NCI-H748 treated with DMSO at 0.1 percent for 48 hours (cell line): ENCODE results near the gene PCDHGC4.

Experiments
- DNase-seq: peaks from one replicate; lab custom pipeline; 2025; lab: John Stamatoyannopoulos, UW

Gene PCDHGC4

DNA sequence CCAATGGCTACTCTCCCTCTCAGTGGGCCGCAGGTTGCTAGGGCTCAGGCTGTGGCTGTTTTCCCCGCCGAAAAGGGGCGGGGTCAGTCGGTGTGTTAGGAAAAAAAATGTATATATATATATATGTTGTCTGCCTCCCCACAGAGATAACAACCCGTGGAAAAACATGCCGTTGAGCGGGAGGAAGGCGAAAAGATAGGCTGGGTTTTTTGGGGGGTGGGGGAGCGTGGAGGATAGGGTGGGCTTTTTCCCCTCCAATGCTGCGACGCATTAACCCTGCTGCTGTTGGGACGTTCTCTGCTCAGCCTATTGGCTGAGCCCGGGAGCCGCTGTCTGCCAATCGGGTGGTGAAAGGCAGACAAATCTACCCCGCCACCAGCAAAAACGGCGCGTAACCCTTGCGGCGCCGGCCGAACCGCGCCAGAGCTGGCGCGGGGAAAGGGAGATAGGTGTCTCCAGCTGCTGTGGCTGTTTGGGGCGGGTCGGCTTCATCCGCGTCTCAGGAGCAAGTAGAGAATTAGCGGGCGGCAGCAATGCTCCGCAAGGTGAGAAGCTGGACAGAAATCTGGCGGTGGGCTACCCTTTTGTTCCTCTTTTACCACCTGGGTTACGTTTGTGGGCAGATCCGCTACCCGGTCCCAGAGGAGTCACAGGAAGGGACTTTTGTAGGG lies at the start of gene PCDHGC4:
TSS of gene PCDHGC4 (plus strand) at position 390 of the 671 bp plus-strand sequence. CDS start at position 534, 144 bp downstream.
- no peak for DNase-seq

GRCh38 chr5:141437221-141437620 lies 47.6 kb upstream of the PCDHGC4 start:
- no peak for DNase-seq

GRCh38 chr5:141439411-141440141 lies 45.3 kb upstream of the PCDHGC4 start:
- no peak for DNase-seq

DNA sequence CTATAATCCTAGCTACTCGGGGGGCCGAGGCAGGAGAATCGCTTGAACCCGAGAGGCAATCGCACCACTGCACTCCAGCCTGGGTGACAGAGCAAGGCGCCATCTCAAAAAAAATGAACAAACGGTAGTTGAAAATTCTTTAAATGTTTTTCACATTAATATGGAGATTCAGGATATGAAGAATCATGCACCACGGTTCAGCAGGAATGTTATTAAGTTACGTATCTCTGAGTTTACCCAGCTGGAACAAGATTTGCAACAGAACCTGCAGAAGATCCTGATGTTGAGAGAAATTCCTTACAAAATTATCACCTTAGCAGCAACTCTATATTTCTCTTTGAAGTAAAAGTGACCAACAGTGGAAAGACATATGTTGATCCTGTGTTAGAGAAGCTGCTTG lies 44.5 kb upstream of the PCDHGC4 start:
- DNase-seq: no peak

DNA sequence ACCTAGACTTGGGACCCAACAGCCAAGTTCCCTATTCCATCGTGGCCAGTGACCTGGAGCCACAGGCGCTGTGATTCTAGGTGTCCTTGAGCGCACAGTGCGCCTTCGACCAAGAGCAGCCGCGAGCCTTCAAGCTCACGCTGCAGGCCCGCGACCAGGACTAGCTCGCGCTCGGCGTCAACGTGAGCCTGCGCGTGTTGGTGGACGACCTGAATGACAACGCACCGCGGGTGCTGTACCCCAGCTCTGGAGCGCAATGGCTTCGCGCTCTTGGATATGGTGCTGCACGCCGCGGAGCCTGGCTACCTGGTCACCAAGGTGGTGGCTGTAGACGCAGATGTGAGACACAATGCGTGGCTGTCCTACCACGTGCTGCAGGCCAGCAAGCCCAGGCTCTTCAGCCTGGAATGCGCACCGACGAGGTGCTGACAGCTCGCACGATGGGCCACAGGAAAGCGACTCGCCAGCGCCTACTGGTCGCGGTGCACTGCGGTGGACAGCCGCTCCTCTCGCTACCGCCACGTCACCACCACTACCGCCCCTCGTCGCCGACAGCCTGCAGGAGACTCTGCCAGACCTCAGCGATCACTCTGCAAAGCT lies 43.2 kb upstream of the PCDHGC4 start:
- no peak for DNase-seq

- DNase-seq: no peak
Measured at GRCh38 chr5:141465351-141465750, 19.5 kb upstream of the PCDHGC4 start.

DNA sequence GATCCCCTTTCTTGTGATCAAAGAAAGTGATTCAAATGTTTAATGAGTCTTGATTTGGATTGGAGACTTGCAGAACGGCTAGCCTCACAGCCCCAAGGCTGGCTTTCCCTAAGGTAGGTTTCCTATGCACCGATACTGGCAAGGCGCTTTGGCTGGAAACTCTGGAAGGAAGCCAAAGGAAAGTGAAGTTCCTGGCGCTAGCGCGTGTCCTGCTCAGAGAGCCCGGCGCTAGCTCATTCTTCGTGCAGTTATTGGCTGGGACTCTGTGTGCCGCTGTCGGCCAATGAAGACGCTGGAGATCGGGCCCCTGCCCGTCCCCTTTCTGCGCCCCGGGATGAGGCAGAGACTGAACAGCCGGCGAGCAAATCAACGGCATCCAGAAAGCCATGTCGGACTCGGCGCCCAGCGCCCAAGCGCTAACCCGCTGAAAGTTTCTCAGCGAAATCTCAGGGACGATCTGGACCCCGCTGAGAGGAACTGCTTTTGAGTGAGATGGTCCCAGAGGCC lies 9.2 kb upstream of the PCDHGC4 start, which contains the start of gene PCDHGC3:
TSS of gene PCDHGC3 (plus strand) at position 342 of the 507 bp plus-strand sequence. CDS start at position 493, 151 bp downstream.
- DNase-seq: peak; percentile 44

GRCh38 chr5:141476132-141476911 lies 8.5 kb upstream of the PCDHGC4 start:
- no peak for DNase-seq

- DNase-seq: no peak
Measured at GRCh38 chr5:141477044-141477575, 7.7 kb upstream of the PCDHGC4 start.

DNA sequence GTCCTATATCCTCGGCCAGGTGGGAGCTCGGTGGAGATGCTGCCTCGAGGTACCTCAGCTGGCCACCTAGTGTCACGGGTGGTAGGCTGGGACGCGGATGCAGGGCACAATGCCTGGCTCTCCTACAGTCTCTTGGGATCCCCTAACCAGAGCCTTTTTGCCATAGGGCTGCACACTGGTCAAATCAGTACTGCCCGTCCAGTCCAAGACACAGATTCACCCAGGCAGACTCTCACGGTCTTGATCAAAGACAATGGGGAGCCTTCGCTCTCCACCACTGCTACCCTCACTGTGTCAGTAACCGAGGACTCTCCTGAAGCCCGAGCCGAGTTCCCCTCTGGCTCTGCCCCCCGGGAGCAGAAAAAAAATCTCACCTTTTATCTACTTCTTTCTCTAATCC lies 7.0 kb upstream of the PCDHGC4 start:
- DNase-seq: no peak

DNA sequence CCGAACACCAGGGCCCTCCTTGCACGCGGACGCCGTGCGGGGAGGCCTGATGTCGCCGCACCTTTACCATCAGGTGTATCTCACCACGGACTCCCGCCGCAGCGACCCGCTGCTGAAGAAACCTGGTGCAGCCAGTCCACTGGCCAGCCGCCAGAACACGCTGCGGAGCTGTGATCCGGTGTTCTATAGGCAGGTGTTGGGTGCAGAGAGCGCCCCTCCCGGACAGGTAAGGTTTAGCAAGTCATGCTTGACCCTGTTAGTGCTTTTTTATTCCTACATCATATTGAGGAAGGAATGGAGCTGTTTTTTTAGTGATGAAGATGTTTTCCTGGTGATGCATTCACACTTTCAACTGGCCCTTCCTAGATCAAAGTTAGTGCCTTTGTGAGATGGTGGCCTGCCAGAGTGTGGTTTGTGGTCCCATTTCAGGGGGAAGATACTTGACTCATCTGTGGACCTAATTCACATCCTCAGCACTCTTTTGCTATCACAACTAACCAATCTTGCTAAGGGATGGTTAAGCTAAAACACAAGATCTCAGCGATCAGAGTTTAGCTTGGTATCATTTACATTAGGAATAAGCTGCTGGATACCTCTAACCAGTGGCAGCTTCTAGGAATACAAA lies 6.4 kb upstream of the PCDHGC4 start:
- no peak for DNase-seq

DNA sequence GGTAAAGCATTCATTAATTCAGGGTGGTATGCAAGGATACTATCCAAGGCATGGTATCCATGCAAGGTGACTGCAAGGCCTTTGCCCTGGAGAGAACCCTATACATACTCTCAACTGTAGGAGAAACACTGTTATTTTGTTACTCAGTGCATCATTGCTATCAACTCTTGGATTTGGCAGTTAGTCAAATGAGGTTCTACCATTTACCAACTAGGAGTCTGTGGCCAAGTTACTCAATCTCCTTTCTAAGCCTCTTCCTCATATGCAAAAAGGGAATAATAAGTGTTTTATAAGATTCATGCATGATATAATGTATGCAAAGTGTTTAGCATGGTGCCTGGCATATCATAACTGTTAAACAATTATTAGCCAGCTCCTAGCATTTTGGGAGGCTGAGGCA lies 5.1 kb upstream of the PCDHGC4 start:
- no peak for DNase-seq

DNA sequence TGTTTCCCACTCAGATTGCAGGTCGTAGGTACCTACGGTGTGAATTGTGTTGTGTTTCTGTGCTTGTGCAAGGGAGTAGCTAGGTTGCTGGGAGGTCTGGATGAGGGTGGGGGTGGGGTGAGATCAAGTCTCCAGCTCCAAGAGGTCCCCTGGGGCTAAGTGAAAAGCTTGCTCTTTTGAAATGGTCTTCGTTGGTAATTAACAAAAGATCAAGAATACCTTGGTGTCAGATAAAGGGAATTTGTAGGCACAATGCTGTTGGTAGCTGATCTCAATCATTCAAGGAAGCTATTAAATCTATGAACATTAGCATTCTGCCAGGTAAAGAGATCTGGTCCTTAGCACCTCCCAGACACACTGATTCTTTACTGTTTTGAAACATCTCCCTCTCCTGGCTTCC lies 928 bp upstream of the PCDHGC4 start:
- DNase-seq: no peak

DNA sequence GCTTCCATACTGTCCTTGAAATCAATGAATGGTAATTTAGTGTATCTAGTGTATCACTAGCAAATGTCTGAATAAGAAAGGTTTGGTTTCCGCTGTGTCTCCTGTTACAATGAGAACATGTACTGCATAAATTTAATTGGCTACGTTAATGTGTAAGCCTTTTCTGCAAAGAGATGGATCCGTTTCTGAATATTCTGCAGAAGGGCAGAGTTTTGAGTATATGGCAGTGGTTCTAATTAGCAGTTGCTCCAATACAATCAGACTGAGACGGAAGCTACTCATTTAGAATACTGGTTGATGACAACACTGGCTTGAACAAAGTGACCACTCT lies 555 bp upstream of the PCDHGC4 start:
- DNase-seq: no peak

DNA sequence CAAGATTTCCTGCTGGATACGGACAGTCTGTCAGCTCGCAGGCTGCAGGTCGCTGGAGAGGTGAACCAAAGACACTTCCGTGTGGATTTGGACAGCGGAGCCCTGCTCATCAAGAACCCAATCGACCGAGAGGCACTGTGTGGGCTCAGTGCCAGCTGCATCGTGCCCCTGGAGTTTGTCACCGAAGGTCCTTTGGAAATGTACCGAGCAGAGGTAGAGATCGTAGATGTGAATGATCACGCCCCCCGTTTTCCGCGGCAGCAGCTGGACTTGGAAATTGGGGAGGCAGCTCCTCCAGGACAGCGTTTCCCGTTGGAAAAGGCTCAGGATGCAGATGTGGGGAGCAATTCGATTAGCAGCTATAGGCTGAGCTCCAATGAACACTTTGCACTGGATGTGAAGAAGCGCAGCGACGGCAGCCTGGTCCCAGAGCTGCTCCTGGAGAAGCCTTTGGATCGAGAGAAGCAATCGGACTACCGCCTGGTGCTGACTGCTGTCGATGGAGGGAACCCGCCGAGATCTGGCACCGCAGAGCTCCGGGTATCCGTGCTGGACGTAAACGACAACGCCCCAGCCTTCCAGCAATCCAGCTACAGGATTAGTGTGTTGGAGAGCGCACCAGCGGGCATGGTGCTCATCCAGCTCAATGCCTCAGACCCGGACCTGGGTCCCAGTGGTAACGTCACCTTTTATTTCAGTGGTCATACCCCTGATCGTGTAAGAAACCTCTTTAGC lies 658 bp downstream of the PCDHGC4 start:
- no peak for DNase-seq

- no peak for DNase-seq
Measured at GRCh38 chr5:141486091-141486490, 1.3 kb downstream of the PCDHGC4 start.

- DNase-seq: no peak
Measured at GRCh38 chr5:141487131-141487530, 2.3 kb downstream of the PCDHGC4 start.

- no peak for DNase-seq
Measured at GRCh38 chr5:141488591-141489561, 4.0 kb downstream of the PCDHGC4 start, which contains the start of gene PCDHGC5. Gene PCDHGC5 (plus strand): TSS chr5:141489081. CDS start chr5:141489241, 160 bp downstream.

DNA sequence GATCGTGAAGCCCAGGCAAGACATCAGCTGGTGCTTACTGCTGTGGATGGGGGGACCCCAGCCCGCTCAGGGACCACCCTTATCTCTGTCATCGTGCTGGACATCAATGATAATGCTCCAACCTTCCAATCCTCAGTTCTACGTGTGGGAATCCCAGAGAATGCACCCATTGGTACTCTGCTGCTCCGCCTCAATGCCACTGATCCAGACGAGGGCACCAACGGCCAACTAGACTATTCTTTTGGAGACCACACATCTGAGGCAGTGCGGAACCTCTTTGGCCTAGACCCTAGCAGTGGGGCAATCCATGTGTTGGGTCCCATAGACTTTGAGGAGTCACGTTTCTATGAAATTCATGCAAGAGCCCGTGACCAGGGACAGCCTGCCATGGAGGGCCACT lies 5.0 kb downstream of the PCDHGC4 start:
- DNase-seq: no peak
